ENCODE results near the gene HIPK2. TPM values are rescaled to one million over a fixed set of nuclear protein-coding genes. Genes with fewer than 3 reads are reported as not detected.

Gene HIPK2
- total and polyA plus RNA-seq, 7 donors: 2.4 to 15.7 (median 7.9) TPM

DNA sequence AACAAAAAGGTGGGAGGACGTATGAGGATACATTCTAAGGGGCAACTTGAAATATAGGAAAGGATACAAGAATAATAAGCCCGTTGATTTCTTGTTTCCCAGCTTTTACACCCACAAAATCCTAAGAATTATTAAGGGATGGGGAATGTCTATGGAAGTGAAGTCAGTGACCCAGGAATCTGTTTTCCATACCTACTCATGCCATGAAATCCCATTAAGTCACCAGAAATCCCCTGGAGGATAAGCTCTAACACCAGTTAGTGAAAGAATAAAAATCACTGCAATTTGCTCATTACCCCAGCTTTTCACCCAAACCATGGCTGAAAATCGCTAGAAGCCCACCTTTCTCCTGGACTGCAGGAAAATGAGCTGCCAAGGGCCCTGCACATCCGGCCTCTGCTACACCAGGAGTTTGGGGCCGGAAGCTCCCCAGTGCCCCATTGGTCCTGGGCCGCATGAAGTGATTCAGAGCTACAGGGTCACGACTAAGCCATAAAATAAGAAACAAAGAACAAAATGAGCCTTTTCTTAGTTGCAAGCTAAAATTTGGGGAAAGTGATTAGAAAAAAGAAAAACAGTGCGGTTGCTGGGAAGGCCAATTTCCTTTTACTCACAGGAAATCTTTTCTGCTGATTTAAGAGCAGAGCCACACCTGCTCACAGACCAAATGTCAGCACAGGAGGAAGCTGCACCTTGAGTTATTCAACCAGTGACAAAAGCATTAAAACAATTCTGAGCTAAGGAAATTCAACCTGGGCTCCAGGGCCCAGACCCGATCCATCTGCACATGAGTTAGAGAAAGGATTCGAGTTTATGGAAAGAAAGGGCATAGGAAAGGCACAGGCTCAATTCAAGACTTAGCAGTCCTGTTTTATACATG lies 40.3 kb downstream of the HIPK2 start:
- WGBS, 2 donors: 50 to 58% methylated on average over 10 of the region's 10 CpGs
- TF ChIP-seq POLR2A (IDR thresholded peaks at IDR 0.05) (no peak), POLR2AphosphoS5 (IDR thresholded peaks at IDR 0.05) (no peak), EP300 (IDR thresholded peaks at IDR 0.05) (no peak)
- TF ChIP-seq, protein P1, sequence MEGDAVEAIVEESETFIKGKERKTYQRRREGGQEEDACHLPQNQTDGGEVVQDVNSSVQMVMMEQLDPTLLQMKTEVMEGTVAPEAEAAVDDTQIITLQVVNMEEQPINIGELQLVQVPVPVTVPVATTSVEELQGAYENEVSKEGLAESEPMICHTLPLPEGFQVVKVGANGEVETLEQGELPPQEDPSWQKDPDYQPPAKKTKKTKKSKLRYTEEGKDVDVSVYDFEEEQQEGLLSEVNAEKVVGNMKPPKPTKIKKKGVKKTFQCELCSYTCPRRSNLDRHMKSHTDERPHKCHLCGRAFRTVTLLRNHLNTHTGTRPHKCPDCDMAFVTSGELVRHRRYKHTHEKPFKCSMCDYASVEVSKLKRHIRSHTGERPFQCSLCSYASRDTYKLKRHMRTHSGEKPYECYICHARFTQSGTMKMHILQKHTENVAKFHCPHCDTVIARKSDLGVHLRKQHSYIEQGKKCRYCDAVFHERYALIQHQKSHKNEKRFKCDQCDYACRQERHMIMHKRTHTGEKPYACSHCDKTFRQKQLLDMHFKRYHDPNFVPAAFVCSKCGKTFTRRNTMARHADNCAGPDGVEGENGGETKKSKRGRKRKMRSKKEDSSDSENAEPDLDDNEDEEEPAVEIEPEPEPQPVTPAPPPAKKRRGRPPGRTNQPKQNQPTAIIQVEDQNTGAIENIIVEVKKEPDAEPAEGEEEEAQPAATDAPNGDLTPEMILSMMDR (IDR thresholded peaks at IDR 0.05): no peak
- H3K27me3 ChIP-seq: no peaks in the 10 kb centered on the region
- DNase-seq: no peak
- H3K4me3 ChIP-seq: no peak overlapping the region
- peaks cover 0 to 49% (median 37%) of the 10 kb centered on the region in 4 donors for H3K4me1 ChIP-seq
- H3K27ac ChIP-seq: peak overlapping the region in 3 of 4 donors; percentile 35 to 40 (median 36)
- H3K9me3 ChIP-seq: no peaks in the 10 kb centered on the region
- intact Hi-C loops (cut with DNase I): no loop called here
- no peaks in the 10 kb centered on the region for H3K36me3 ChIP-seq

DNA sequence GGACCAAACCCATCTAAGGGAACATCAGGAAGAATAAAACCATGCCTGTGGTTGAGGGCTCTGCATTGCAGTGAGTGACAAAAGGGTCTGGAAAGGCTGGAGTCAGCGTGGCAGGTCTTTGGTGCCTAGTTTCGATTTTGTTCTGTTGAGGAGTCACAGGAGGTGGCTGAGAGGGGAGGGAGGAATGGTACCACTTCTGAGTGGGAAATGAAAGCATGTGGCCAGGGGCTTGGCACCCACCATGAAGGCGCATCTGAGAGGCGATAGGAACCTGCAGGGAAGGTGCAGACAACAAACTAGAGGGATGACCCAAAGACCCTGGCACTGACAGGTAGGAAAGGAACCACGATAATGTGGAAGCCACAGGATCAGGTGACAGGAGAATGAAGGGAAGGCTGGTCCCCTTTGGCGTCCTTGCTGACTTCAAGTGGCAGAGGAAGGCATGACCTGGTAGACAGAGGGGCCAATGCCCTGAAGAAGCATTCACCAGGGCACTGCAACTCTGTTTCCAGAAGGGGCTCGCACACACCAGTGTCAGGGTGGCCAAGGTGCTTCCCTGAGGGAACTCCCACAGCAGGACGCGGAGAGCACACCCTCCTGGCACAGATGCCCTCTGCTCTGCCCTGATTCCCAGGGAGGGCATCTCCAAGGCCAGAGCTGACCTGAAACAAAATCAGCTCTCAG lies 41.7 kb downstream of the HIPK2 start:
- no peak for TF ChIP-seq EP300 (IDR thresholded peaks at IDR 0.05)
- TF ChIP-seq, protein P1 (IDR thresholded peaks at IDR 0.05): no peak
- TF ChIP-seq POLR2A (IDR thresholded peaks at IDR 0.05): no peak
- no peak for TF ChIP-seq POLR2AphosphoS5 (IDR thresholded peaks at IDR 0.05)
- Histone ChIP-seq H3K36me3 (no peaks in the 10 kb centered on the region), H3K9me3 (no peaks in the 10 kb centered on the region), H3K4me3 (no peak overlapping the region), H3K4me1 (peaks cover 0 to 63% (median 51%) of the 10 kb centered on the region in 4 donors), H3K27ac (peak overlapping the region in 1 of 4 donors; percentile 65), H3K27me3 (no peaks in the 10 kb centered on the region)
- WGBS, 2 donors: 91 to 95% methylated on average over 9 of the region's 9 CpGs
- no peak for DNase-seq
- intact Hi-C loops (cut with DNase I): no loop called here

- Histone ChIP-seq H3K9me3 (no peaks in the 10 kb centered on the region), H3K4me1 (peaks cover 0 to 63% (median 51%) of the 10 kb centered on the region in 4 donors), H3K27ac (peak overlapping the region in 3 of 4 donors; percentile 22 to 65 (median 30)), H3K36me3 (no peaks in the 10 kb centered on the region), H3K27me3 (no peaks in the 10 kb centered on the region), H3K4me3 (no peak overlapping the region)
- no peak for DNase-seq
- TF ChIP-seq EP300 (IDR thresholded peaks at IDR 0.05) (no peak), POLR2A (IDR thresholded peaks at IDR 0.05) (no peak), POLR2AphosphoS5 (IDR thresholded peaks at IDR 0.05) (no peak)
- TF ChIP-seq, protein P1 (IDR thresholded peaks at IDR 0.05): no peak
- intact Hi-C loops (cut with DNase I): no loop called here
- WGBS, 2 donors: 92% methylated on average over 7 of the region's 7 CpGs
Observed at GRCh38 chr7:139735466-139735865, 42.3 kb downstream of the HIPK2 start.

GRCh38 chr7:139734395-139734794 lies 43.4 kb downstream of the HIPK2 start:
- intact Hi-C loops (cut with DNase I): loop anchor here (5.0 kb wide), 1 partner anchor 43 kb away; the partner anchor contains the start of gene HIPK2
- DNase-seq: no peak

More at GRCh38 chr7:139734395-139734794, 43.4 kb downstream of the HIPK2 start:
- TF ChIP-seq EP300 (IDR thresholded peaks at IDR 0.05) (peak; percentile 79 to 96 (median 94)), POLR2AphosphoS5 (IDR thresholded peaks at IDR 0.05) (peak; percentile 45 to 78 (median 58)), POLR2A (IDR thresholded peaks at IDR 0.05) (no peak)
- TF ChIP-seq, protein P1 (IDR thresholded peaks at IDR 0.05): no peak
- H3K4me1 ChIP-seq: peaks cover 0 to 58% (median 47%) of the 10 kb centered on the region in 4 donors
- H3K4me3 ChIP-seq: no peak overlapping the region
- no peaks in the 10 kb centered on the region for H3K27me3 ChIP-seq
- H3K36me3 ChIP-seq: no peaks in the 10 kb centered on the region
- H3K27ac ChIP-seq: peak overlapping the region in 3 of 4 donors; percentile 36 to 78 (median 65)
- WGBS, 2 donors: 89 to 95% methylated on average over 2 of the region's 2 CpGs
- H3K9me3 ChIP-seq: no peaks in the 10 kb centered on the region
